ENCODE measurements around the gene DACT1.

The DACT1 gene

DNA sequence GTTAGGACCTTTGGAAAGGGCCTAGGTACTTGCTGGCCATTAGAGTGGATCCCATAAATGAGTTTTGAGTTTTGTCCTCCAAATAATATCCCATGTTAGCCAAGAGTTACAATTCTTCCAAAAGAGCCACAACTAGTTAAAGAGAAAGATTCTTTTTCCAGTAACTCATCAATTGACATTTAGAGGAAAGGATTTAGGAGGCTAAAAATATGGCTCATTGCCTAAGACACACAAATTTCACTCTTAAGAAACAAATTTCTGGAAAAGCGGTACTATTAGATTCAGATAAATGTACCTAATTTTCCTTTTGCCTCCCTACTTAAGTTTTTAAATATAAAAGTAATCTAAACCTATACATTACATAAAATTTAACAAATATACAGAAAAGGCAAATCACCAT is 21.3 kb downstream of the DACT1 start:
- no peak overlapping the region for H3K4me3 ChIP-seq (ENCODE audit: low read depth, low read length)
- no peak for TF ChIP-seq CTCF (IDR thresholded peaks at IDR 0.05; ENCODE audit: control insufficient read depth, extremely low read depth, insufficient read depth)
- no peak for DNase-seq (ENCODE audit: low read depth)

- no peak for DNase-seq (ENCODE audit: low read depth)
- H3K4me3 ChIP-seq (ENCODE audit: low read depth, low read length) = no peak overlapping the region
- no peak for TF ChIP-seq CTCF (IDR thresholded peaks at IDR 0.05; ENCODE audit: control insufficient read depth, extremely low read depth, insufficient read depth)
Observed at GRCh38 chr14:58659846-58660245, 22.1 kb downstream of the DACT1 start.

- no peak for TF ChIP-seq CTCF (IDR thresholded peaks at IDR 0.05; ENCODE audit: control insufficient read depth, extremely low read depth, insufficient read depth)
- H3K4me3 ChIP-seq (ENCODE audit: low read depth, low read length) = no peak overlapping the region
- DNase-seq (ENCODE audit: low read depth) = no peak
Observed at GRCh38 chr14:58660407-58660806, 22.6 kb downstream of the DACT1 start.

DNA sequence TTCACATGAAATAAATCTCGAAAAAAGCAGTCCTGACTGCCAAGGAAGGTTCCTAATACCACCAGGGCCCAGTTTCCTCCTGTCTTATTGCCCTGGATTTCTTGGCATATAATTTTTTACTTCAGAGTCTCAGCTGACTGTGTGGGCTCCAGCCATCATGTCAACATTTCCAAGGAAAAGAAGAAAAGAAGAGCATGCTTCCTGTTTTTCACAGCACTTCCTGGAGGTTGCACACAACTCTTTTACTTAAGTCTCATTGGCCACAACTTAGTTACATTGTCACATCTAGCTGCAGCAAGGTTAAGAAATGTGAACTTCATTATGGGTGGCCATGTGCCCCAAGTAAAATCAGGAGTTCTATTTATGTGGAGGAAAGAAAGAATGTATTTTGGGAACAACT is 24.3 kb downstream of the DACT1 start:
- no peak for DNase-seq (ENCODE audit: low read depth)
- H3K4me3 ChIP-seq (ENCODE audit: low read depth, low read length) = no peak overlapping the region
- TF ChIP-seq CTCF (IDR thresholded peaks at IDR 0.05; ENCODE audit: control insufficient read depth, extremely low read depth, insufficient read depth) = no peak

DNA sequence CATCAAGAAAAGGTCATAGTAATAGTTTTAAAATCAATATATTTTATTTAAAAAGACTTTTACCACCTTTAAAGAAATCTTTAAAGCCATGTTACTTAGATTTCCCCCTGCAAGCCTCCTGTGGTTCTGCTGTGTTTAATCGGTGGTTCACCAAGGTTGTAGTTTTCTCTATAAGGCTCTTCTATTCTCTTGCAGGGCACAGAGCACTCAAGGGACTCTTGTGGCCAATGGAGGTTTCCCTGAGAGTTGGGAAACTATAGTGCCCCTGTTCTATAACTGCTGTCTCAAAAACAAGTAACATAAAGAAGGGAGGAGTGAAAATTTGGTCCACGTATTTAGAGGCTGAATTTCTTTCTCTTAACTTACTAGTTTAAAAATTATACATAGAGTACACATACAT is 25.0 kb downstream of the DACT1 start:
- H3K4me3 ChIP-seq (ENCODE audit: low read depth, low read length) = no peak overlapping the region
- no peak for TF ChIP-seq CTCF (IDR thresholded peaks at IDR 0.05; ENCODE audit: control insufficient read depth, extremely low read depth, insufficient read depth)
- DNase-seq (ENCODE audit: low read depth) = no peak

GRCh38 chr14:58663494-58664111 is 25.8 kb downstream of the DACT1 start:
- no peak overlapping the region for H3K4me3 ChIP-seq (ENCODE audit: low read depth, low read length)
- no peak for DNase-seq (ENCODE audit: low read depth)
- TF ChIP-seq CTCF (IDR thresholded peaks at IDR 0.05; ENCODE audit: control insufficient read depth, extremely low read depth, insufficient read depth) = no peak

DNA sequence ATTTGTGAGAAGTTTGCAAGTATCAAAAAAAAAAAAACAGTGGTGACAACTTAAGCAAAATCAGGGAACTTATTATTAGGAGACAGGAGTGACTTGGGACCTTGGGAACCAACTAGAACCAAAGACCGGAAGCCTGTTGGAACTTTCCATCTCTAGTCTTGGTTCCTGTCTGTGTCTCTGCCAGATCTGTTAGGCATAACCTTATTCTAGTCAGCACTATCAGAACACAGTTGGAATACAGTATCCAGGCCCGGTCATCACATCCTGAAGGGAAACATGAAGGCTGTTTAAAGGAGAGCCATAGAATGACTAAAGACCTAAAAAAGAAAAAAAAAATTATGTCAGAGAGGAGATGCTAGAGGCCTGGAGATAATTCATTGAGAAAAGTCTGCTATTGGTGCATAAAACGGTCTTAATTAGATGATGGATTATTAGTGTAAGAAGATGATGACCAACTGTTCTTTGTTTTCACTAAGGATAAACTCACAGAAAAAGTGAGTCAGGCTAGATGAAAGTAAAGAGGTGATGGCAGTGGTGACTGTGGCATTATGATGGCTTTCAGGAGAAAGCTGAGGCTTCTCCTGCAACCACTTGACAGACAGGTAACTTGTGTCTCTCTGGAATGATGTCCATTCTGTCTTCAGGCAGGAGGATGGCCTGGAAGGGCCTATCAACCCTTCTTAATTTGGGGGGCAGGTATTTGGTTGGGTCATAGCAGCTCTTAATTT is 28.2 kb downstream of the DACT1 start:
- TF ChIP-seq CTCF (IDR thresholded peaks at IDR 0.05; ENCODE audit: control insufficient read depth, extremely low read depth, insufficient read depth) = no peak
- H3K4me3 ChIP-seq (ENCODE audit: low read depth, low read length) = no peak overlapping the region
- DNase-seq (ENCODE audit: low read depth) = no peak

Data from LNCaP clone FGC (cell line).